Astrocyte of the cerebellum (primary cell): ENCODE measurements around the gene ACIN1.

Experiments used
- DNase-seq: peaks from one replicate; pipeline ENCODE4 v3.0.0-alpha.2; 2011; ENCODE audit warnings: low read depth
- H3K4me3 ChIP-seq: 2 replicates; pipeline ENCODE4 v1.5.1; 2011; ENCODE audit warnings: mild to moderate bottlenecking, low read depth, low read length, moderate library complexity
- in situ Hi-C: cut with HindIII; loops from 2 replicates; pipeline ENCODE4 v1.10.0; 2017; ENCODE audit warnings: low sequenced_read_pairs
- TF ChIP-seq, protein P1 (sequence below): IDR thresholded peaks from 2 replicates; pipeline ENCODE4 v1.5.1; 2012; ENCODE audit warnings: low read length, low read depth, moderate library complexity, mild to moderate bottlenecking; ENCODE audit errors: missing control alignments

Gene ACIN1

GRCh38 chr14:23124337-23124954 is 29.5 kb upstream of the ACIN1 start:
- no peak for DNase-seq
- H3K4me3 ChIP-seq = no peak overlapping the region
- TF ChIP-seq, protein P1, sequence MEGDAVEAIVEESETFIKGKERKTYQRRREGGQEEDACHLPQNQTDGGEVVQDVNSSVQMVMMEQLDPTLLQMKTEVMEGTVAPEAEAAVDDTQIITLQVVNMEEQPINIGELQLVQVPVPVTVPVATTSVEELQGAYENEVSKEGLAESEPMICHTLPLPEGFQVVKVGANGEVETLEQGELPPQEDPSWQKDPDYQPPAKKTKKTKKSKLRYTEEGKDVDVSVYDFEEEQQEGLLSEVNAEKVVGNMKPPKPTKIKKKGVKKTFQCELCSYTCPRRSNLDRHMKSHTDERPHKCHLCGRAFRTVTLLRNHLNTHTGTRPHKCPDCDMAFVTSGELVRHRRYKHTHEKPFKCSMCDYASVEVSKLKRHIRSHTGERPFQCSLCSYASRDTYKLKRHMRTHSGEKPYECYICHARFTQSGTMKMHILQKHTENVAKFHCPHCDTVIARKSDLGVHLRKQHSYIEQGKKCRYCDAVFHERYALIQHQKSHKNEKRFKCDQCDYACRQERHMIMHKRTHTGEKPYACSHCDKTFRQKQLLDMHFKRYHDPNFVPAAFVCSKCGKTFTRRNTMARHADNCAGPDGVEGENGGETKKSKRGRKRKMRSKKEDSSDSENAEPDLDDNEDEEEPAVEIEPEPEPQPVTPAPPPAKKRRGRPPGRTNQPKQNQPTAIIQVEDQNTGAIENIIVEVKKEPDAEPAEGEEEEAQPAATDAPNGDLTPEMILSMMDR = no peak
- in situ Hi-C loops = no loop called here

- no peak overlapping the region for H3K4me3 ChIP-seq
- in situ Hi-C loops = no loop called here
- no peak for DNase-seq
- TF ChIP-seq, protein P1 = no peak
Observed at GRCh38 chr14:23123419-23123818, 28.5 kb upstream of the ACIN1 start.

GRCh38 chr14:23122086-23122485 is 27.1 kb upstream of the ACIN1 start:
- no peak overlapping the region for H3K4me3 ChIP-seq
- no peak for DNase-seq
- in situ Hi-C loops = no loop called here
- TF ChIP-seq, protein P1 = no peak

GRCh38 chr14:23121361-23121771 is 26.4 kb upstream of the ACIN1 start:
- peak; percentile 41 for DNase-seq
- no peak overlapping the region for H3K4me3 ChIP-seq
- TF ChIP-seq, protein P1 = no peak
- in situ Hi-C loops = no loop called here

GRCh38 chr14:23120541-23121251 is 25.8 kb upstream of the ACIN1 start:
- H3K4me3 ChIP-seq = no peak overlapping the region
- TF ChIP-seq, protein P1 = peak; percentile 100
- DNase-seq = peak; percentile 78
- in situ Hi-C loops = no loop called here

GRCh38 chr14:23119363-23120327 is 24.7 kb upstream of the ACIN1 start:
- no peak for DNase-seq
- H3K4me3 ChIP-seq = no peak overlapping the region
- TF ChIP-seq, protein P1 = no peak
- in situ Hi-C loops = no loop called here
